HG03097 (cell line): ENCODE results near the gene PDGFC.

Source experiments
- ATAC-seq: cut with Tn5 transposase; IDR thresholded peaks from one replicate; pipeline ENCODE4 v1.9.1; 2021; ENCODE audit not compliant: unreplicated experiment, low FRiP score

The PDGFC gene

DNA sequence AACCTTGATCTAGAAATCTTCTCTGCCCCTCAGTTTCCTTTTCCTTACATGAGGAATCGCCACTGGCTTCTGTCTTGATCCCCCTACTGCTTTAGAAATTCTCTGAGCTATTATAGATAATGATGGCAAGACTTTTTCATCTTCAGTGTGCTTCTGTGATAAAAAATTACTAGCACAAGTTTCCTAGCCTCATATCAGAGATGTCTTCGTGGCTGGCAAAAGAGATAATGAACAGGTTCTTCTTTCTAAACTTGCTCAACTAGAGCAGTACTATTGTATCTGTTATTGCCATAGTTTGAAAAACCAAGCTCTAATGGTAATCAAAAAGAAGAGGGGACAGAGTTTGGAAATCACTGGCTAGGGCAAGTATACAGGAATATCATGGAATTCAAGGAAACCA is 4.1 kb upstream of the PDGFC start:
- ATAC-seq: no peak

DNA sequence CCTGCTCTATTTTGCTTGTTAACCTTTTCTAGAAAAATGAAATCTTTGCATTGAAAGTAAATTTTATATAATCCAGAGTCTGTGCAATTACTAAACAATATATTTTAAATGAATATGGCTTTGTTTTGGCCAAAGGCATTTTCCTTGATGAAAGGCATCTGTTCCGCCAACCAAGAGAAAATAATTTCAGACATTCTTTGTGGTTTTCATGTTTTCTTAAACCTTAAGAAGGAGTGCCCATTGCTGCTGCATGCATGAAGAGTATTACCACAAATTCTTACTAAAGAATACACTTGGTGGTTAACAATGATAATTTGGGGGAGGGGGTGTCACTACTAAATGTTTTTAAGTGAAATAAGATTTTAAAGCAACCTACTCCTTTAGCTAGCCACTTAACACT is 2.7 kb upstream of the PDGFC start:
- no peak for ATAC-seq

- no peak for ATAC-seq
Measured at GRCh38 chr4:156972379-156973015, 898 bp upstream of the PDGFC start.

GRCh38 chr4:156971165-156971675 is 379 bp downstream of the PDGFC start:
- no peak for ATAC-seq

GRCh38 chr4:156970501-156971164 is 966 bp downstream of the PDGFC start:
- ATAC-seq: no peak

DNA sequence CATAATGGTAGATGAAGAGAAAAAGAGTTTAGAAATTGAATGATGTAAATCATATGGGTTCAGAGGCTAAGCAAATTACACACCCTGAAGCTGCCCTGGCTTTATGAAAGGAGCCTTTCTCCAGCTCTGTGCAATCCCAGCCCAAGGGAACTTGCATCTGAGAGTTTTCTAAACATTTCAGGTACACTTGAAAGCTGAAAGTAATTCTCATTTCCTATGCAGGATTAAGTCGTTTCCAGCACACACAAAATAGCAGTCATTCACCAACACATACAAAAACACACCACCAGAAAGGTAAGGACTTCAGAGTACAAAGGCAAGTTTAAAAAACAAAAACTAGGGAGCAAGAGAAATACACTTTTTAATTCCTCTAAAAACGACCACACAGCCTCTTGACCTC is 1.7 kb downstream of the PDGFC start:
- no peak for ATAC-seq

DNA sequence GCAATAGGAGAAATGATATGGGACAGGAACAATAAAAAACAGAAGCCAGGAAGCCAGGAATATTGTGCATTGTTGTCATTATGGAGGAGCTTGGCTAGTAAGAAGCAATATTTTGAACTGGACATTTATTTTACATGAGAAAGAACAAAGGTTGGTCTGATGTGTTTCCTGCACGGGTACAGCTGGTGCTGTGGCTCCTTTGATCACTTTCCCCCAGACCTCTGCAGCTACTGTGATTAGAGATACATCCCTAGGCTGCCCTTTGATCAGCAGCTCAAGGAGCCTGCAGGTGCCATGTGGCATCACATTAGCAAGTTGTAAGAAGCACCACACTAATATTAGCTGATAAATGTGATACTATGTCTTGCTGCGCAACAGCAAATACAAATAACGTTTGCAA is 2.5 kb downstream of the PDGFC start:
- no peak for ATAC-seq

DNA sequence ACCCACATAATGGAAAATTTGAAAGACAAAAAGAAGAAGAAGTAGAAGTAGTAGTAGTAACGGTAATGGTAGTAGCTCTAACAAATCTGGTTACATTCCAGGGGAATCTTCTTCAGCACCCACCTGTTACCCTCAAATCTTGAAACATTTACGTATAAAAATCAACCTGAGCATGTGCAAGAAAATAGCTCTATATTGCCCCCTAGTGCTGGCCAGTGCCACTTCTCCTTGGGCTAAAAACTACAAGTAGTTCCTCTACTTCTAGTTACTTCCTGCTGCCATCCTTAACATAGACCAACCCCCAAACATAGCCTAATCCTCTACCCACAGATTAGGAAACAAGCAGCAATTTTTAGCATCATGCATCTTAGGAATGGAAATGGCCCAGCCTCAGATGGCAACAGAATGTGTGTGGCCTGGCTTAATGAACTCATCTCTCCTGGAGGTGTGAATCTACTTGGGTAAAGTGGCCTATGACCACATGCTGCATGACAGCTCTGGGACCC is 3.1 kb downstream of the PDGFC start:
- ATAC-seq: peak; percentile 53

- no peak for ATAC-seq
Measured at GRCh38 chr4:156966836-156967235, 4.8 kb downstream of the PDGFC start.

DNA sequence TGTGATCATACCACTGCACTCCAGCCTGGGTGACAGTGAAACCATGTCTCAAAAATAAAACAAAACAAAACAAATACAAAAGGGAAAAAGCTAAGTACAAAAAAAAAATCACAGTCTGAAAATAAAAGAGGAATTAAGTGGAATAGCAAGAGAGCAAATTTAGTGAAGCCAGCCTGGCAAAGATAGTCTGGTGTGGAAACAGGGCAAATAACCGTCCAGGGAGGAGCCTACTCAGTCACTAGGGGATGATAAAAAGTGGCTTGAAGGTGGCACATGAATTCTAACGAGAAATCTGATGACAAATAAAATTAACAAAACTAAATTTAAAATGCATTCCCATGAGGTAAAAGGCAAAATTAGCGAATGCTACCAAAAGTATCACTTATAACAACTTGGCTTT is 8.2 kb downstream of the PDGFC start:
- ATAC-seq: no peak

GRCh38 chr4:156962528-156962974 is 9.0 kb downstream of the PDGFC start:
- ATAC-seq: no peak

DNA sequence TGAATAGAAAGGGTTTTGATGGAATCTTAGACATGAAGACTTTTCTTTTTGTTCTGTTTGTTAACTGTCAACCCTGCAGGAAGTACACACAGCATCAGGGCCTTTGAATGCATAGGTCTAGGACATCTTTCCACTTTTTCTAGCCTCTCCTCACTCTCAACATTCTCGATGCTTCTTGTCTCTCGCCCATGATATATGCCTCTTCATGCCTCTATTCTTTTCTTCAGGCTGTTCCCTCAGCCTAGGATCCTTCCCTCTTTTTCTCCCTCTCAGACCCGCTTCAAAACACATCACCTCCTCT is 9.6 kb downstream of the PDGFC start:
- ATAC-seq: no peak

DNA sequence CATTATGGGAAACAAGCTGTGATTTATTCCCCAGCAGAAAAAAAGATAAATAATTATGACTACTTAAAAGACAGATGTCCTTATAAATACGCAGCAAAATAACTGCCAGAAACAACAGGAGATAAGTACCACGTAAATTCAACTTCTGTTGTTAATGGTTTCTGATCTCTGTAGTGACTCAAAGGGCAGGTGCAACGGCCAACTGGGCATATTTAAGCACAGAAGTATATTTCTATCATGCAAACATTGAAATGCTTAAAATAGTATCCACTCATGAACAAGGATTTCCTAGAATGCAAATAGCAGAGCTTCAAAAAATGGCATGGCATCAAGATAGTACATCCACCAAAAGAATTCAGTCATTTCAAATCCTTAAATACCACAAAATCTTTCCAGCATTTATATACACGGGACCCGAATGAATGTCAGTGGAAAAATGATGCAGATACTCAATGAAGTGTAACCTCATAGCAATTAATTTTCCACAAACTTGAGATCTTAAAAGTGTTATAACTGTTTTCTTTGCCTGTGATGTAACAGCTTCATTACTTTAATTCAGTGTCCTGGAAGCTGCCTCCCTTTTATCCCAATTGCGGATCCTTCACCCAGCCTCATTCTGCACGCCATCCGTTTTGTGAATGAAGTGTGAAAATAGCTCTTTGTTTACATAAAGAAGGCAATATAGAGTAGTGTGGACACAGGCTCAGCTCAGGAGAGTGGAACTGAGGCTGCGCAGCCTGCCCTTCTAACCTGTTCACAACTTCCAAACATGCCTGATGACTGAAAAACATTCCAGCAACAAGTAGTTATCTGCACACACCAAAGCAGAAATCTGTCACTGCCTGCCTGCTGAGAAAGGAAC is 10.2 kb downstream of the PDGFC start:
- ATAC-seq: no peak

GRCh38 chr4:156959298-156959702 is 12.3 kb downstream of the PDGFC start:
- no peak for ATAC-seq

- ATAC-seq: no peak
Measured at GRCh38 chr4:156958276-156959074, 13.1 kb downstream of the PDGFC start.

DNA sequence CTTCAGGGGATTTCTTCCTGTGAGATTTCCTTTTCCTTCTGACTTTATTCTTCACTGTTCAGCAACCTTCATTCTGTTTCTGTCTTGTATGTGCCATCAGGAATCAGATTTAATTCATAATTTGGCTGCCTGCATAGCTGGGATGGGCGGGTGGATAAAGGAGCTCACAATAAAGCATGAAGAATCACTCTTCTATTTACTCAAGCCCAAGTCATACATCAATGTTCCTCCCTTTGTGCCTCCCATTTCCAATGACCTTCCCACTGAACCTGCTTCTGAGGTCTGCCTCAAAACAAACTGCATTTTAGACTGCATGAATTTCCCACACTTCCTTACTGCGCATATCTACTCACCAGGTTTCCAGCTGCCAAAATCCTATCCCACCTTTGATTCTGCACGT is 14.0 kb downstream of the PDGFC start:
- ATAC-seq: no peak

- no peak for ATAC-seq
Measured at GRCh38 chr4:156956826-156957368, 14.7 kb downstream of the PDGFC start.

GRCh38 chr4:156956359-156956758 is 15.2 kb downstream of the PDGFC start:
- no peak for ATAC-seq

- ATAC-seq: no peak
Measured at GRCh38 chr4:156954587-156954986, 17.0 kb downstream of the PDGFC start.

GRCh38 chr4:156953951-156954350 is 17.6 kb downstream of the PDGFC start:
- ATAC-seq: no peak
